ENCODE results near the gene CYP2C9.

DNA sequence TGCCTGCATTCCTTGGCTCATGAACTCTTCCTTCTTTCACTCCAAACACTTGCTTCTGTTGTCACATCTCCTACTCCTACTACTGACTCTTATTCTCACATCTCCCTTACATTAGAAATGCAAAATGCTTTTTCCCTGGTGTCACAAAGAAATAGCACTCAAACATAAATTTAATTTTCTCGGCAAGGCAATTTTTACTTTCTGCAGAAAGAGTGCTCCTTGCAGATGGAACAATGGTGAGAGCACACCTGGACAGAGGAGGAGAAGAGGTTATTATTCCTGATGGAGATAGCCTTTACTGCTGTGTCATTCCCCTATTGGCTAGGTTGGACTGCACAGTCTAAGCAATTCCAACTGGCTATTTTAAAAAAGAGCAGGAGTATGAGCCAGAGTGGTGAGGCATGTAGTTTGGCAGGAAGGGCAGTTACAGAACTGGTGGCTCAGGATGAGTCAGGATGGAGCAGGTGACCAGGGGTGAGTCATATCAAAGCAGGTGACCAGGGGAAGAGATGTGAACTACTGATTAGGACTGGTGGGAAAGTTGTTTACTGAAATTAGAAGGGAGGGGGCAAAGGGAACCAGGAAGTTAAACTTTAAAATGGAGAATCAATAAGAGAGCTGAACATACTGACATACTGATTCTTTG, 52.9 kb downstream of the CYP2C9 start:
- TF ChIP-seq, protein P1, sequence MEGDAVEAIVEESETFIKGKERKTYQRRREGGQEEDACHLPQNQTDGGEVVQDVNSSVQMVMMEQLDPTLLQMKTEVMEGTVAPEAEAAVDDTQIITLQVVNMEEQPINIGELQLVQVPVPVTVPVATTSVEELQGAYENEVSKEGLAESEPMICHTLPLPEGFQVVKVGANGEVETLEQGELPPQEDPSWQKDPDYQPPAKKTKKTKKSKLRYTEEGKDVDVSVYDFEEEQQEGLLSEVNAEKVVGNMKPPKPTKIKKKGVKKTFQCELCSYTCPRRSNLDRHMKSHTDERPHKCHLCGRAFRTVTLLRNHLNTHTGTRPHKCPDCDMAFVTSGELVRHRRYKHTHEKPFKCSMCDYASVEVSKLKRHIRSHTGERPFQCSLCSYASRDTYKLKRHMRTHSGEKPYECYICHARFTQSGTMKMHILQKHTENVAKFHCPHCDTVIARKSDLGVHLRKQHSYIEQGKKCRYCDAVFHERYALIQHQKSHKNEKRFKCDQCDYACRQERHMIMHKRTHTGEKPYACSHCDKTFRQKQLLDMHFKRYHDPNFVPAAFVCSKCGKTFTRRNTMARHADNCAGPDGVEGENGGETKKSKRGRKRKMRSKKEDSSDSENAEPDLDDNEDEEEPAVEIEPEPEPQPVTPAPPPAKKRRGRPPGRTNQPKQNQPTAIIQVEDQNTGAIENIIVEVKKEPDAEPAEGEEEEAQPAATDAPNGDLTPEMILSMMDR (IDR thresholded peaks at IDR 0.05) = no peak
- TF ChIP-seq POLR2A (IDR thresholded peaks at IDR 0.05) = no peak

Measured in esophagus squamous epithelium (tissue), 4 donors.